Activated T-helper 2 cell treated with anti-CD3 and anti-CD28 coated beads, Interferon-gamma antibody, Interleukin-2, Interleukin-4, amounts not matched to agents 10 μg/mL and 5 μg/mL and 100 μg/mL, durations not matched to agents 14 hours and 24 hours and 36 hours (primary cell): ENCODE data around the gene AKAP6. TPM values are rescaled to one million over a fixed set of nuclear protein-coding genes. Genes with fewer than 3 reads are reported as not detected.

ENCODE experiments used
- DNase-seq: peaks from one replicate; pipeline ENCODE4 v3.0.0; 2021; ENCODE audit warnings: low spot score
- H3K27ac Mint-ChIP-seq: one replicate; pipeline ENCODE4 v1.8.0; 2021; ENCODE audit warnings: mixed read lengths
- H3K27me3 Mint-ChIP-seq: one replicate; pipeline ENCODE4 v1.8.0; 2021; ENCODE audit warnings: low read depth, mixed read lengths
- H3K36me3 Mint-ChIP-seq: one replicate; pipeline ENCODE4 v1.8.0; 2021; ENCODE audit warnings: low read depth, mixed read lengths
- H3K4me1 Mint-ChIP-seq: one replicate; pipeline ENCODE4 v1.8.0; 2021; ENCODE audit warnings: low read depth, mixed read lengths
- H3K4me3 Mint-ChIP-seq: one replicate; pipeline ENCODE4 v1.8.0; 2021; ENCODE audit warnings: low read depth, mild to moderate bottlenecking, moderate library complexity, mixed read lengths
- H3K9me3 Mint-ChIP-seq: one replicate; pipeline ENCODE4 v1.8.0; 2021; ENCODE audit warnings: mixed read lengths
- intact Hi-C: fragments of 100-400 bp; cut with micrococcal nuclease; formaldehyde crosslinking; loops from one replicate; pipeline ENCODE4 v1.15.1; 2023
- total RNA-seq: library from RNA; stranded (reverse); gene quantifications from 2 replicates; pipeline ENCODE4 v1.2.3, GENCODE V29; 2022

AKAP6 gene
- total RNA-seq, 1 donor from 2014 or later, result 1.0 TPM

DNA sequence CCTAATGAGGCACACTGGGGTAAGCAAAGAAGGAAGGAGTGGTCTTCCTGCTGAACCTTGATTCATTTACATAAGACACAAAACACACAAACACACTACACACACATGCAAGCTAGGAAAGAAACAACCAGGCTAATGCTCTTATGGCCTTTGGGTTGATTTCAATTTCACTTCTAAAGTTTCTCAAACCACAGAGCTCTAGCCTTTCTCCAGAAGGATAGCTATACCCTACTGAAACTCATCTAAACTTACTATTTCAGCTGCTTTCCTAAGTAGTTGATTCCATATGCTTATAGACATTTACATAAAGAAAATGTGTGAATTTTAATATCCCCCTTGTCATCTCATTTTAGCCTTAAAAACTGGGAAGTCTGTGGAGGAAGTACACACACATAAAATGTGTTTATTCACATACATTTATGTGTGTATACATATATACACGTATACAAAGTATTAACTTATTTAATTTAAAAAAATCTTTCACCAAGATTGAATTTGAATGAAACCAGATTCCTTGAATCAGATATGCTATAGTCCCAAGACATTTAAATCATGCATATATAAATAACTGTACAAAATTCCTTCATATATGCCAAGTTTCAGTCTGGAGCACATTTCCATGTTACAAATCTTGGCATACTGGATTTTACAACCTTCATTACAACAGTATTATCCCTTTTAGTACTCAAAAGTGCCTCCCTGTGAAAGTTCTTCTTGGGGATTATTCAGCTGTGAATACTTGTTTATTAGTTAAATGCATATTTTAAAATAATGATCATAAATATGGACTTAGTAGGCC is 377.8 kb downstream of the AKAP6 start:
- Mint-ChIP-seq H3K9me3 (no peaks in the 10 kb centered on the region), H3K27ac (no peak overlapping the region), H3K27me3 (no peaks in the 10 kb centered on the region), H3K4me3 (no peak overlapping the region), H3K4me1 (no peaks in the 10 kb centered on the region), H3K36me3 (no peaks in the 10 kb centered on the region)
- no peak for DNase-seq
- intact Hi-C loops, result loop anchor here (10.0 kb wide), 1 partner anchor 1088 kb away; no protein-coding TSS in a partner anchor

DNA sequence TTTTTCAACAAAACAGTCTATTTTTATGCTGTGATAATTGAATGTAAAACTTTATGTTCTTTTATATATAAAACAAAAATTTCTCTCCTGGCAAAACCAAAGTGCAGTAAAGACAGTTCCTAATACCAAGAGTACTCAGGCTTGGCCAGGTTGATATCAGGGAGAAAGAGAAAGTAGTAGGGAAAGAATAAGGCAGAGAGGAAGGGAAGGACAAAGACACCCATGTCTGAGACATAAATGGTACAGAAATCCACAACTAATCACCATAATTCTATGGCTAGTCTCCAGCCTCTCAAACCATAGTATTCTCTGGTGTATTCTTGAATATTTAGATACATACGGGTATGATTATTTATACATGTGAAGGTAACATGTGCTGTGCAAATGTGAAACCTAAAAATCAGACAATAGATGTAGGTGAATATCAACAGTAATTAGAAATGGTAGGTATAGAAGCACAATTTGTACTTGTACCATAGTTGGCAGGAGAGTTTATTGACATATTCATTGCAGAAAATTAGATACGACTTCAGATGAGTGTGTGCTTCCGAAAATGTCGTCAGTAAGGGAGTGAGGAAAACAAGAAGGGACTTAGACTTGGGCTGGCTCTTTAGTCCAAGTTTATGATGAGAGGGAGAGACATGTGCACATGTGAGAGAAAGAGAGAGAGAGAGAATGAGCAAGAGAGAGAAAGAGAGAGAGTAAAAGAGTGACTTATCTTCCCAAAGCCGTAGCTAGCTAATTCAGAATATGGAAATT is 378.8 kb downstream of the AKAP6 start:
- Mint-ChIP-seq H3K9me3 (no peaks in the 10 kb centered on the region), H3K27me3 (no peaks in the 10 kb centered on the region), H3K4me3 (no peak overlapping the region), H3K27ac (no peak overlapping the region), H3K36me3 (no peaks in the 10 kb centered on the region), H3K4me1 (no peaks in the 10 kb centered on the region)
- no peak for DNase-seq
- intact Hi-C loops, result loop anchor here (10.0 kb wide), 1 partner anchor 1087 kb away; no protein-coding TSS in a partner anchor

DNA sequence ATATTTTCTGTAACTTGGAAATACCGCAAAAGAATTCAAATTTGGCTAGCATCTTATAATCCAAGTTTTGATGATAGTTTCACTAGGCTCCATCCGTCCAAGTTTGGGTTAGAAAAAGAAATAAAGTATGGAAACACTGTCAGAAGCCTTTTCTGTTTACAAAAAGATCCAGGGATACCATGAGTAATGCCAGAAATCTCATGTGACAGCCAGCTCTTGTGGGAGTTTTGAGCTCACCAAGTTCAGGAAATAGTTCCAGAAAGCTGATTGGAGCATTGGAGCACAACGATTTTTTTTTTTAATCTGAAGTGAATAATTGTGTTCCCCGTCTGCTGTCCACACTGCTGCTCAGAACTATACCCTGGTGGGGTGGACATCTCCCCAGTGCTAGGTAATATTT is 379.9 kb downstream of the AKAP6 start:
- no peak for DNase-seq
- no peaks in the 10 kb centered on the region for H3K4me1 Mint-ChIP-seq

DNA sequence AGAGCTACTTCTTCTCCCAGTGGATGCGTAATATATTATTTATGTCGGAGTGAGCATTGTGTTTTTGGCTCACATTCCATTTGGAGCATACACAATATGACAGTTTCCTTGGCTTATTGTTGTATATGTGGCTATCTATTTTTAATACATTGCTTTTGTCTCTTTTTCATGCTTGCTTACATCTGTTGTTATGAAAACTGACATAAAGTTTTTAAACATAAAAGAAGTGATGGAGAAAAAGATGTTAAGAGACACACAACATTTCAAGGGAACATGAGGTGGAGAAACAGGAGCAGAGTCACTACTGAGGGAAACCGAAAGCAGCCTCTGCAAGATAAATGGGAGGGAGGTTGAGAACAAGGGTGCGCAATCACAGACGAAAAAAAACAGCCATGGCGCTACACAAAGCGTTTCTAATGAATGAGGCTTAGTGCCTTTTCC is 381.2 kb downstream of the AKAP6 start:
- no peak for DNase-seq
- no peaks in the 10 kb centered on the region for H3K9me3 Mint-ChIP-seq
- no peaks in the 10 kb centered on the region for H3K4me1 Mint-ChIP-seq
- H3K27me3 Mint-ChIP-seq, result no peaks in the 10 kb centered on the region
- no peak overlapping the region for H3K27ac Mint-ChIP-seq
- no peak overlapping the region for H3K4me3 Mint-ChIP-seq
- intact Hi-C loops, result loop anchor here (5.0 kb wide), 1 partner anchor 1592 kb away; no protein-coding TSS in a partner anchor
- H3K36me3 Mint-ChIP-seq, result no peaks in the 10 kb centered on the region

More for the DNA sequence above, 379.9 kb downstream of the AKAP6 start:
- Mint-ChIP-seq H3K27me3 (no peaks in the 10 kb centered on the region), H3K4me3 (no peak overlapping the region), H3K36me3 (no peaks in the 10 kb centered on the region), H3K27ac (no peak overlapping the region), H3K9me3 (no peaks in the 10 kb centered on the region)
- intact Hi-C loops, result loop anchor here (10.0 kb wide), 1 partner anchor 1086 kb away; no protein-coding TSS in a partner anchor

DNA sequence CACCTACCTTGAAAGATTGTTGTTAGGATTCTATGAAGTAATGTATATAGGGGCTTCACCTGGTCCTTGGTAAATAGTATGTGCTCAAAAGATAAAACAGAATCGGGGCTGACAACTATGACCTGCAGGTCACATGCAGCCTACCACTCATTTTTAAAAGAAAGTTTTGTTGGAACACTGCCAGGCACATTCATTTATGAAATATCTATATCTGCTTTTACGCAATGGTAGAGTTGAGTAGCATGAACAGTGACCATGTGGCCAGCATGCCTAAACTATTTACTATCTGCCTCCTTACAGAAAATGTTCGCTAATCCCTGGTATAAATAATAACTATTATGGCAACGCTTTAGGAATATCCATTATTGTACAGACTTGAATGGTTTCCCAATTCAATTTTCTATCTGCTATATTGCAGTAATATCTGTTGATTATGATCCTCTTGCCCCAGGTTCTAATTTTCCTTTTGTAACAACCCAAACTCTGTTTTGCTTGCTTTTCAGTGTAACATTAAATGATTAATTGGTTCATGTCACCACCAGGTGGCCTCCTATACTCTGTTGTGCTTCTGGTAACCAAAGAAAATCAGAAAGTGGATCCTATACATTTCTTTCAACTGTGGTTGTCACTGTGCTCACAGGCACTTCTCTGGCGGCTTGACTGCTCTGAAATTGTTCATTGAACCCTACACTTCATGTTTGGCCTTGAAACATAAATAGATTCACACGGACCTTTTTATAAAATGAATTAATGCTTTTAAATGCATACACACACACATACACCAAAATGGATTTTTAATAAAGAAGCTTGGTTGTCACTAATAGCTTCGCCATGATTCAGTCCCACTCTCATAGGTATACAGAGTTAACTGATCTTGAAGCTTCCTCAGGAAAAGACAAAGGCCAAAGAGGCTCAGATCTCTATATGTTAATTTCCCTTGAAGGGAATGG is 381.9 kb downstream of the AKAP6 start:
- no peaks in the 10 kb centered on the region for H3K27me3 Mint-ChIP-seq
- intact Hi-C loops, result loop anchor here (5.0 kb wide), 1 partner anchor 1591 kb away; no protein-coding TSS in a partner anchor
- H3K9me3 Mint-ChIP-seq, result no peaks in the 10 kb centered on the region
- H3K4me3 Mint-ChIP-seq, result no peak overlapping the region
- no peaks in the 10 kb centered on the region for H3K36me3 Mint-ChIP-seq
- H3K27ac Mint-ChIP-seq, result no peak overlapping the region
- H3K4me1 Mint-ChIP-seq, result no peaks in the 10 kb centered on the region
- no peak for DNase-seq

DNA sequence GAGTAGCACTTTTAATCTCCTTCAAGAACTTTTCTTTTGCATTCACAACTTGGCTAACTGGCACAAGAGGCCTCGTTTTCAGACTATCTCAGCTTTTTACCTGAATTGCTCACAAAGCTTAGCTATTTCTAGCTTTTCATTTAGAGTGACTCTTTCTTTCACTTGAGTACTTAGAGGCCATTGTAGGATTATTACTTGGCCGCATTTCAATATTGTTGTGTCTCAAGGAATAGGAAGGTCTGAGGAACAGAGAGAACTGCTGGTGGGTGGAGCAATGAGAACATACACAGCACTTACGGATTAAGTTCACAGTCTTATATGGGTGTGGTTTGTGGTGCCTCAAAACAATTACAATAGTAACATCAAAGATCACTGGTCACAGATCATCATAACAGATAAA is 384.8 kb downstream of the AKAP6 start:
- no peaks in the 10 kb centered on the region for H3K36me3 Mint-ChIP-seq
- no peak for DNase-seq
- H3K27ac Mint-ChIP-seq, result no peak overlapping the region
- H3K4me1 Mint-ChIP-seq, result no peaks in the 10 kb centered on the region
- no peaks in the 10 kb centered on the region for H3K9me3 Mint-ChIP-seq
- no peaks in the 10 kb centered on the region for H3K27me3 Mint-ChIP-seq
- intact Hi-C loops, result loop anchor here (5.0 kb wide), 1 partner anchor 1588 kb away; no protein-coding TSS in a partner anchor
- no peak overlapping the region for H3K4me3 Mint-ChIP-seq

DNA sequence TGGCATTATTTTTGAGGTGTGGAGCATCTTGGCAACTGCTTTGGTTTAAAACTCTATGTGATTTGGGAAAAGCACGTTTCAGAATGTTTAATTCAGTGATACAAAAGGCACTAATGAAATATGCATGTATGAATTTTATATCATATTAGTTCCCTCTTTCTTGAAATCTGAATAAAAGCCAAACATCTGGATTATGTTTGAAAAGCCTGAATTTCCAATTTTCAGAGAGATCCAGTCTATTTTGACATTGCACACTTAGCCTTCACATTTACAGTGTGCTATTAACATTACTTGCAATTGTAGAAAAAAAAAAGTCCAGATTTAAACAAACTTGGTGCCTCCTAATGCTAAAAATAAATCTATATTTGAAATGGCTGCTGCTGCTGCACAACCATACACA is 390.5 kb downstream of the AKAP6 start:
- Mint-ChIP-seq H3K4me1 (peaks cover 7% of the 10 kb centered on the region), H3K27me3 (no peaks in the 10 kb centered on the region), H3K36me3 (no peaks in the 10 kb centered on the region), H3K9me3 (no peaks in the 10 kb centered on the region), H3K4me3 (no peak overlapping the region), H3K27ac (no peak overlapping the region)
- intact Hi-C loops, result no loop called here
- DNase-seq, result no peak

DNA sequence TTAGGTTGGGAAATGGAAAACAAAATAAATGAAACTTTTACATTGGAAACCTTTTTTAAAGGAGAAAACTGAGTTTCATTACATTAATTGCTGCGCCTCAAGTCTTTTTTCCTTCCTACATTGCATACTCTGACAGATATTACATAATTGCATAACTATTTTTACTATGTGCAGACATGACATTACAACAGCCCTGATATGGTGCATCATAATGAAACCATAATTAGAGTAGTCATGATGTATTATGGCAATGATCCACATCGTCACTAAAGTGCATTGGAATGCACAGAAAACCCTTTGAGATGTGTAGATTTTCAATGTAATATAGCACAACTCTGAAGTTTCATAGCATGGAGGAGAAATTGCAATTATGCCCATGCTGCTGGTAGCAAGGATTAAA is 391.8 kb downstream of the AKAP6 start:
- DNase-seq, result no peak
- intact Hi-C loops, result no loop called here
- peaks cover 7% of the 10 kb centered on the region for H3K4me1 Mint-ChIP-seq
- no peak overlapping the region for H3K27ac Mint-ChIP-seq
- no peak overlapping the region for H3K4me3 Mint-ChIP-seq
- H3K36me3 Mint-ChIP-seq, result no peaks in the 10 kb centered on the region
- no peaks in the 10 kb centered on the region for H3K9me3 Mint-ChIP-seq
- no peaks in the 10 kb centered on the region for H3K27me3 Mint-ChIP-seq

DNA sequence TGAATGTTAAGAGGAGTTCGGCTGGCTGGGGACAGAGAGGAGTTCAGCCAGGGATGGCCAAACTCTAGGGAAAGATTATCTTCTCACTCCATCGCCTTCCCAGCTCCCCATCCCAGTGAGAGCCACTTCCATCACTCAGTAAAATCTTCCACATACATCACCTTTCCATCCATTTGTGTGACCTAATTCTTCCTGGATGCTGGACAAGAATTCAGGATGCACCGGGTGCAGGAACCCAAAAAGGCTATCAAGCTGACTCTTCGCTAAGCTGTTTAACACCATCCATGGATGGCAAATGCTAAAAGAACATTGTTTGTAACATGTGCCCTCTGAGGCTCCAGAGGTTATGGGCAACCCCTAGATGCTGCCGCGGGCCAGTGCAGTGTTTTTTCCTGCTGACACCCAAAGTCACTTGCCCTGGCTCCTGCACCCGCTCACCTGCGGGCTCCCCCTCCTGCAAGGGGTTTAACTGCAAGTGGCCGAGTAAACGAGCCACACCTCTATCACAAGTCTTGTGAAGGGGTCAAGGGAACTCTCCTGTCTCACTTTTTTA is 393.6 kb downstream of the AKAP6 start:
- H3K27me3 Mint-ChIP-seq, result no peaks in the 10 kb centered on the region

DNA sequence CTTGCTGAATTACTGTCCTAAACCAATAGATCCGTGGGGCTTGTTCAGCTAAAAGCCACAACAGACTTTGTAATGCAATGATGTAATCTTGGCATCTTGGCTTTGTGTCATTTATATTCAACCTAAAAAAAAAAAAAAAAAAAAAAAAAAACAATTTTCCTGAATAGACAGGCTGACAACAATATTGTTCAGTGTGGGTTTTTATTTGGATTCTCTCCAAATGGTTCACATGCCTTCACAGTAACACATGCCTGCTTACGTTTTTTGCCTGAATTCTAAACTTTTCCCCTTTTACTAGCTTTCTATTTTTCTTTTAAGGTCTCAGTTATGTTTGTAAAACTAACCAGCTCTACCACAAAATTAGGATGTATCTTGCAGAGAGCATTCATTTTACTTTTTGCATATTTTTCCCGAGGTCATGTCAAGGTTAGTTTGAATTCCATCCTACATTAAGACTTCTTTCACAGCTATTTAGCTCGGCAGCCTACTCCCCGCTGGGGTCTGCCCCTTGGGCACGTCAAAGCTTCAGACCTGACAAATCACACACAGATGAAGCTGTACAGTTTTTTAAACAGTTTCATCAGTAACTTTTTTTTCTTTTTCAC is 395.9 kb downstream of the AKAP6 start:
- H3K27me3 Mint-ChIP-seq, result no peaks in the 10 kb centered on the region
- no peak overlapping the region for H3K4me3 Mint-ChIP-seq
- H3K9me3 Mint-ChIP-seq, result no peaks in the 10 kb centered on the region
- H3K27ac Mint-ChIP-seq, result no peak overlapping the region
- intact Hi-C loops, result no loop called here
- peaks cover 7% of the 10 kb centered on the region for H3K4me1 Mint-ChIP-seq
- no peak for DNase-seq
- H3K36me3 Mint-ChIP-seq, result no peaks in the 10 kb centered on the region

More for the DNA sequence above, 393.6 kb downstream of the AKAP6 start:
- H3K4me3 Mint-ChIP-seq, result no peak overlapping the region
- intact Hi-C loops, result no loop called here
- no peak for DNase-seq
- H3K36me3 Mint-ChIP-seq, result no peaks in the 10 kb centered on the region
- no peaks in the 10 kb centered on the region for H3K9me3 Mint-ChIP-seq
- peaks cover 7% of the 10 kb centered on the region for H3K4me1 Mint-ChIP-seq
- no peak overlapping the region for H3K27ac Mint-ChIP-seq

DNA sequence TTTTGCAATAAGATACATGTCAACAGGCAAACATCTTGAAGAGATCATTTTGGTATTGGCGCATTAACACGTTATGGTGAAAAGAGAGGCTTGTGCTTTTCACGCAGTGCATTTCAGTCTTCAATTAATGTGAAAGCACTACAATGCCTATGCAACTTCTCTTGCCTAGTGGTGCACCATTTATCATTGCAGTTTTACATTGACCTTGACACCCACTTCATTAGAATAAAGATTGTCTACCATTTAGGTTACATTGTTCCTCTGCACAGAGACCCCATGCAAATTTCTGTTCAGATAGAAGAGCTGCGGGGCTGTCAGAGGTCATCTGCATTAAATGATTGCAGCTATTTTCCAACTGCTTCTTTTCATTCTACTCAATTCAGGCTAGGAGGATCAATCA is 397.4 kb downstream of the AKAP6 start:
- intact Hi-C loops, result no loop called here
- Mint-ChIP-seq H3K27me3 (no peaks in the 10 kb centered on the region), H3K36me3 (no peaks in the 10 kb centered on the region), H3K9me3 (no peaks in the 10 kb centered on the region), H3K27ac (no peak overlapping the region), H3K4me1 (peaks cover 6% of the 10 kb centered on the region), H3K4me3 (no peak overlapping the region)
- DNase-seq, result no peak

DNA sequence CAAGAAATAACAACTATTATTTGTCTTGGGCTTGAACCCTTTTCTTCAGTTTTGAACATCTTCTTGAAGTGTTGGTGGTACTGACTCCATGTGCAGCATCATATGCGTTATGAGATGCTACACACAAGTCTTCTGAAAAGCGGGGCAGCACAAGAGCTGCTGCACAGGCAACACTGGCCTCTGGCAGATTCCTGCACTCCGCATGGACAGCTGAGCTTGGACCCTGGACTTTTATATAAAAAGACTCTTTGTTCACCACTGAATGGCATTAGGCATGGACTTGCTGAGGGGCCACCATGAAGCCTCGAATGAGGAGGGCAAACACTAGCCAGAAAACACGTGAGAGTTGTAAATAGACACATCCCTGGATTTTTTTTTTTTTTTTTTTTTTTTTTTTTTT is 398.7 kb downstream of the AKAP6 start:
- no peaks in the 10 kb centered on the region for H3K4me1 Mint-ChIP-seq

More for the DNA sequence above, 398.7 kb downstream of the AKAP6 start:
- Mint-ChIP-seq H3K27ac (no peak overlapping the region), H3K36me3 (no peaks in the 10 kb centered on the region), H3K4me3 (no peak overlapping the region), H3K9me3 (no peaks in the 10 kb centered on the region), H3K27me3 (no peaks in the 10 kb centered on the region)
- intact Hi-C loops, result no loop called here
- no peak for DNase-seq
